K562 (cell line): ENCODE data around the gene TULP4. TPM values are rescaled to one million over a fixed set of nuclear protein-coding genes. Genes with fewer than 3 reads are reported as not detected.

Source experiments
- ATAC-seq: fragments of 200-7000 bp; cut with Tn5 transposase; 3 replicates; pipeline ENCODE4 v1.9.1; 2020; ENCODE audit warnings: moderate library complexity
- BruUV-seq: library from RNA; stranded (reverse); fragments of 400-500 nt; replicated peaks from 2 replicates; lab custom pipeline; 2021; lab: Mats Ljungman, UMichigan
- CTCF ChIA-PET: fragments of 300-600 bp; formaldehyde crosslinking; extraction: SDS; loops from one replicate; lab custom pipeline; 2021; ENCODE audit warnings: low intra/inter-chr PET ratio; lab: Yijun Ruan, JAX
- POLR2A ChIA-PET: fragments of 300-600, 350-650 bp; sonication (Branson Sonifier 250); formaldehyde crosslinking; extraction: SDS; loops from one replicate; lab custom pipeline; 2021; ENCODE audit warnings: antibody characterized with exemption, inconsistent platforms; lab: Yijun Ruan, JAX
- DNase-seq, 4 experiments: peaks; one replicate each; pipeline versions ENCODE4 v3.0.0 to v3.0.0-alpha.2; 2011 to 2018; ENCODE audit warnings: low spot score in 3 of 4, mixed read lengths in 3 of 4; ENCODE audit errors: extremely low read depth in 1 of 4
- FAIRE-seq: peaks from 2 replicates; lab custom pipeline; 2011; peaks lifted over from hg19 to GRCh38; lab: Jason Lieb, UNC
- H2AFZ ChIP-seq: 2 replicates; pipeline ENCODE4 v1.6.0; 2011; ENCODE audit warnings: low read depth, low read length, control low read depth, inconsistent platforms
- H3K27ac ChIP-seq: fragments of 200-600 bp; 3 replicates; pipeline ENCODE4 v1.8.0; 2011; ENCODE audit warnings: low read depth, mild to moderate bottlenecking, control low read depth, inconsistent platforms, low read length, moderate library complexity, mixed read lengths; ENCODE audit errors: extremely low read depth
- H3K27me3 ChIP-seq, 2 experiments: fragments of 300-600 bp in 1 of 2; 2 replicates in 1 of 2; 3 replicates in 1 of 2; pipeline versions ENCODE4 v1.6.0 to v1.8.0; 2011; ENCODE audit warnings: inconsistent platforms in 2 of 2, low read length in 2 of 2, mild to moderate bottlenecking in 1 of 2, mixed read lengths in 1 of 2, moderate library complexity in 1 of 2; ENCODE audit not compliant: control insufficient read depth in 2 of 2, insufficient read depth in 2 of 2
- H3K36me3 ChIP-seq: fragments of 300-600 bp; 3 replicates; pipeline ENCODE4 v1.8.0; 2011; ENCODE audit warnings: mild to moderate bottlenecking, low read length, inconsistent platforms; ENCODE audit not compliant: control insufficient read depth, insufficient read depth
- H3K4me1 ChIP-seq, 2 experiments: fragments of 200-600 bp in 1 of 2; replicated peaks in 1 of 2; 2 replicates in 1 of 2; 3 replicates in 1 of 2; pipeline versions ENCODE4 v1.5.1 to v1.8.0; 2011; ENCODE audit warnings: inconsistent platforms in 2 of 2, low read length in 2 of 2, mild to moderate bottlenecking in 1 of 2, mixed read lengths in 1 of 2, moderate library complexity in 1 of 2; ENCODE audit not compliant: control insufficient read depth in 2 of 2, insufficient read depth in 2 of 2
- H3K4me2 ChIP-seq: 2 replicates; pipeline ENCODE4 v1.6.1; 2011; ENCODE audit warnings: low read length, control low read depth, inconsistent platforms, mixed read lengths; ENCODE audit not compliant: insufficient read depth
- H3K4me3 ChIP-seq: fragments of 200-600 bp; sonication (generic), shearing (Covaris generic); 2 replicates; pipeline ENCODE4 v1.5.1; 2016; ENCODE audit warnings: control low read depth, inconsistent platforms
- H3K79me2 ChIP-seq: fragments of 200-600 bp; 3 replicates; pipeline ENCODE4 v1.8.0; 2011; ENCODE audit warnings: low read length, inconsistent platforms; ENCODE audit not compliant: control insufficient read depth, insufficient read depth
- H3K9ac ChIP-seq, 2 experiments: 2 replicates each; pipeline versions ENCODE4 v1.6.0 to v1.6.1; 2011; ENCODE audit warnings: low read depth in 2 of 2, low read length in 2 of 2, control low read depth in 1 of 2, inconsistent platforms in 1 of 2, mild to moderate bottlenecking in 1 of 2, mixed read lengths in 1 of 2; ENCODE audit not compliant: insufficient read depth in 1 of 2
- H3K9me1 ChIP-seq: one replicate; pipeline ENCODE4 v1.6.0; 2011; ENCODE audit warnings: inconsistent platforms, mild to moderate bottlenecking, low read length, moderate library complexity; ENCODE audit not compliant: control insufficient read depth, insufficient read depth
- H3K9me3 ChIP-seq: replicated peaks from 2 replicates; pipeline ENCODE4 v1.5.1; 2011; ENCODE audit warnings: low read depth, low read length, inconsistent platforms; ENCODE audit not compliant: control insufficient read depth, insufficient read depth
- H4K20me1 ChIP-seq: replicated peaks from 2 replicates; pipeline ENCODE4 v1.6.1; 2011; ENCODE audit warnings: low read length, inconsistent platforms, mixed read lengths; ENCODE audit not compliant: control insufficient read depth, insufficient read depth
- ELF4 ChIP-seq: fragments of 450-650 bp; formaldehyde crosslinking; IDR thresholded peaks from 2 replicates; pipeline ENCODE4 v1.4.0; 2022; ENCODE audit warnings: missing genetic modification characterization
- MGA ChIP-seq: fragments of 450-650 bp; IDR thresholded peaks from 2 replicates; pipeline ENCODE4 v1.6.1; 2016; ENCODE audit warnings: mild to moderate bottlenecking, moderate library complexity
- RFX1 ChIP-seq: fragments of 450-650 bp; IDR thresholded peaks from 2 replicates; pipeline ENCODE4 v1.6.1; 2016; ENCODE audit warnings: mild to moderate bottlenecking, moderate library complexity
- ZNF263 ChIP-seq: sonication (generic); formaldehyde crosslinking; IDR thresholded peaks from 2 replicates; pipeline ENCODE4 v1.8.0; 2022; ENCODE audit warnings: mild to moderate bottlenecking, missing genetic modification reagents, borderline replicate concordance
- ZNF512 ChIP-seq: IDR thresholded peaks from 2 replicates; pipeline ENCODE4 v1.6.1; 2016; ENCODE audit warnings: missing genetic modification characterization, missing compliant biosample characterization
- WGBS: fragments of 100-300 bp; shearing (Covaris generic); methylation state at CpG from one replicate; pipeline ENCODE4 v1.1.6; 2016; ENCODE audit warnings: low coverage, mixed read lengths; ENCODE audit not compliant: insufficient coverage; ENCODE audit errors: missing lambda C conversion rate; 5-methylcytosine and 5-hydroxymethylcytosine counted together
- in situ Hi-C: fragments of 300-500 bp; cut with MboI; formaldehyde crosslinking; loops from 4 replicates; pipeline ENCODE4 v1.15.0; 2018; ENCODE audit warnings: inconsistent platforms, mixed read lengths
- intact Hi-C: fragments of 100-400 bp; cut with micrococcal nuclease; formaldehyde crosslinking; loops from 2 replicates; pipeline ENCODE4 v1.14.2; 2022
- polyA plus RNA-seq, 8 experiments: library from polyadenylated mRNA; depleted of rRNA in 4 of 8; stranded (reverse) in 5 of 8; unstranded in 3 of 8; fragments of >200 nt; fragmentation: Nextera tagmentation in 2 of 8; fragmentation: Illumina TruSeq in 1 of 8; extraction: Ambion mirVana in 2 of 8; extraction: Trizol in 1 of 8; gene quantifications; 2 replicates each; pipeline versions ENCODE4 v1.2.1 to v1.2.3, GENCODE V29; 2011 to 2014; ENCODE audit warnings: inconsistent platforms in 1 of 8, missing spikeins in 1 of 8
- total RNA-seq, 7 experiments: library from RNA; depleted of rRNA in 6 of 7; stranded (reverse); fragments of >200 nt in 6 of 7; fragmentation: Illumina TruSeq in 2 of 7; extraction: Trizol in 2 of 7; gene quantifications; 2 replicates each; pipeline versions ENCODE4 v1.2.1 to v1.2.3, GENCODE V29; 2011 to 2021; ENCODE audit warnings: low replicate concordance in 1 of 7

TULP4 gene
- total and polyA plus RNA-seq, 9 of the 15 experiments (the other 6 are each of a cell fraction or from before 2014, with no cell fraction given): 1.2 to 50.4 (median 11.0) TPM

GRCh38 chr6:158337332-158337731 is 25.1 kb downstream of the TULP4 start (continued):
- no peak for TF ChIP-seq RFX1

- CTCF ChIA-PET: no interaction called here
These were observed 26.2 kb downstream of the TULP4 start for GRCh38 chr6:158338311-158339112.

More at GRCh38 chr6:158338311-158339112, 26.2 kb downstream of the TULP4 start:
- TF ChIP-seq MGA (no peak), ELF4 (CRISPR knock-in tag) (no peak), ZNF512 (tag) (no peak), ZNF263 (CRISPR knock-in tag) (no peak)
- POLR2A ChIA-PET: interaction anchor here (1.1 to 1.9 kb wide), 2 partner anchors 16 to 18 kb away, joined by 3 to 4 read pairs; no protein-coding TSS in a partner anchor
- no peak for ATAC-seq
- no peaks in the 10 kb centered on the region for H4K20me1 ChIP-seq
- DNase-seq: no peak
- no peak overlapping the region for H2AFZ ChIP-seq
- peaks cover 2% of the 10 kb centered on the region; the same call in 1 of the 3 replicates for H3K79me2 ChIP-seq
- no peaks in the 10 kb centered on the region for H3K27me3 ChIP-seq
- no peaks in the 10 kb centered on the region; a peak in 1 of 5 replicates for H3K4me1 ChIP-seq
- no peak overlapping the region for H3K9ac ChIP-seq
- H3K36me3 ChIP-seq: no peaks in the 10 kb centered on the region
- intact Hi-C loops: no loop called here
- no peak overlapping the region for H3K4me2 ChIP-seq
- in situ Hi-C loops: no loop called here
- no peak overlapping the region for H3K27ac ChIP-seq
- H3K4me3 ChIP-seq: no peak overlapping the region
- 79% methylated on average over 5 of the region's 5 CpGs for WGBS
- FAIRE-seq: no peak
- H3K9me1 ChIP-seq: no peaks in the 10 kb centered on the region
- H3K9me3 ChIP-seq: no peaks in the 10 kb centered on the region
- BruUV-seq: no TSS peak
